Osteoblast (primary cell): ENCODE data around the gene CDC37L1. TPM values are rescaled to one million over a fixed set of nuclear protein-coding genes. Genes with fewer than 3 reads are reported as not detected.
"Not testable (repeated sequence)": the region's sequence is repeated elsewhere in the genome, so short reads cannot be mapped to it uniquely, and the experiment has no call there.

Experiments
- DNase-seq: peaks from one replicate; pipeline ENCODE4 v3.0.0; 2011; ENCODE audit warnings: low spot score, mixed read lengths; ENCODE audit not compliant: insufficient read length; ENCODE audit errors: missing footprints
- H2AFZ ChIP-seq: 2 replicates; pipeline ENCODE4 v1.6.0; 2011; ENCODE audit warnings: mild to moderate bottlenecking, low read length
- H3K27ac ChIP-seq: 2 replicates; pipeline ENCODE4 v1.5.1; 2011; ENCODE audit warnings: mild to moderate bottlenecking, low read depth, low read length, moderate library complexity
- H3K27me3 ChIP-seq: 2 replicates; pipeline ENCODE4 v1.6.0; 2012; ENCODE audit warnings: mild to moderate bottlenecking, control low read depth, inconsistent platforms, low read length, moderate library complexity; ENCODE audit not compliant: insufficient read depth
- H3K36me3 ChIP-seq: 2 replicates; pipeline ENCODE4 v1.5.1; 2011; ENCODE audit warnings: mild to moderate bottlenecking, low read length, control low read depth, moderate library complexity; ENCODE audit not compliant: insufficient read depth
- H3K4me1 ChIP-seq: 2 replicates; pipeline ENCODE4 v1.5.1; 2011; ENCODE audit warnings: mild to moderate bottlenecking, low read length, control low read depth, moderate library complexity; ENCODE audit not compliant: insufficient read depth
- H3K4me2 ChIP-seq: 2 replicates; pipeline ENCODE4 v1.6.0; 2011; ENCODE audit warnings: mild to moderate bottlenecking, low read length; ENCODE audit not compliant: insufficient read depth
- H3K4me3 ChIP-seq: fragments of 200-600 bp; sonication (generic); 3 replicates; pipeline ENCODE4 v1.5.1; 2012; ENCODE audit warnings: mild to moderate bottlenecking, low read length, inconsistent platforms; ENCODE audit not compliant: insufficient read depth
- H3K79me2 ChIP-seq: 2 replicates; pipeline ENCODE4 v1.6.0; 2012; ENCODE audit warnings: mild to moderate bottlenecking, low read length, control low read depth, inconsistent platforms; ENCODE audit not compliant: insufficient read depth
- H3K9me3 ChIP-seq: 2 replicates; pipeline ENCODE4 v1.5.1; 2011; ENCODE audit warnings: low read depth, low read length, control low read depth
- H4K20me1 ChIP-seq: 2 replicates; pipeline ENCODE4 v1.6.0; 2012; ENCODE audit warnings: mild to moderate bottlenecking, low read length, control low read depth; ENCODE audit not compliant: insufficient read depth
- CTCF ChIP-seq: IDR thresholded peaks from 2 replicates; pipeline ENCODE4 v1.5.1; 2011; ENCODE audit warnings: mild to moderate bottlenecking, low read depth, low read length, moderate library complexity; ENCODE audit errors: extremely low read depth
- total RNA-seq: library from RNA; depleted of rRNA; stranded (reverse); fragments of >200 nt; gene quantifications from 2 replicates; pipeline ENCODE4 v1.2.3, GENCODE V29; 2012

Gene CDC37L1
- total RNA-seq, 1 donor = 29.3 TPM

DNA sequence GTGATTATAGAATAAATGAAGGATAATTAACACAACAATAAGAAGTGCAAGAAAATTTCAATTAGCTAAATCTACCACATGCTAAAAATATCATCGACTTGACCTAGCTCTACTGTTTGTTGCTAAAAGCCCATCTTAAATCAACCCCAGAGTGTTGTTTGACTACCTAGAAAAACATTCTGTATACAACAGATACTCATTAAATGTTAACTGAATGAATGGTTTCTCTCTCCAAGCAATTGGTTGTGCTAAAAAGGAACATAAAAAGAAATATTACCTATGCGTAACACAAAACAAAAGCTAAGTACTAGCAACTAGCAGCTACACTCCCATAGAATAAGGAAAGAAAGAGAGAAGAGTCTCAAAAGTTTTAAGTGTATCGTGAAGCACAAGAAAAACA lies 22.7 kb upstream of the CDC37L1 start:
- H3K79me2 ChIP-seq = no peaks in the 10 kb centered on the region
- H3K4me2 ChIP-seq = no peak overlapping the region
- H2AFZ ChIP-seq = no peak overlapping the region
- H3K9me3 ChIP-seq = no peaks in the 10 kb centered on the region
- TF ChIP-seq CTCF = no peak
- no peaks in the 10 kb centered on the region for H4K20me1 ChIP-seq
- peaks cover 7% of the 10 kb centered on the region for H3K4me1 ChIP-seq
- no peak overlapping the region for H3K4me3 ChIP-seq
- no peaks in the 10 kb centered on the region for H3K27me3 ChIP-seq
- H3K36me3 ChIP-seq = no peaks in the 10 kb centered on the region
- no peak overlapping the region for H3K27ac ChIP-seq
- DNase-seq = no peak

DNA sequence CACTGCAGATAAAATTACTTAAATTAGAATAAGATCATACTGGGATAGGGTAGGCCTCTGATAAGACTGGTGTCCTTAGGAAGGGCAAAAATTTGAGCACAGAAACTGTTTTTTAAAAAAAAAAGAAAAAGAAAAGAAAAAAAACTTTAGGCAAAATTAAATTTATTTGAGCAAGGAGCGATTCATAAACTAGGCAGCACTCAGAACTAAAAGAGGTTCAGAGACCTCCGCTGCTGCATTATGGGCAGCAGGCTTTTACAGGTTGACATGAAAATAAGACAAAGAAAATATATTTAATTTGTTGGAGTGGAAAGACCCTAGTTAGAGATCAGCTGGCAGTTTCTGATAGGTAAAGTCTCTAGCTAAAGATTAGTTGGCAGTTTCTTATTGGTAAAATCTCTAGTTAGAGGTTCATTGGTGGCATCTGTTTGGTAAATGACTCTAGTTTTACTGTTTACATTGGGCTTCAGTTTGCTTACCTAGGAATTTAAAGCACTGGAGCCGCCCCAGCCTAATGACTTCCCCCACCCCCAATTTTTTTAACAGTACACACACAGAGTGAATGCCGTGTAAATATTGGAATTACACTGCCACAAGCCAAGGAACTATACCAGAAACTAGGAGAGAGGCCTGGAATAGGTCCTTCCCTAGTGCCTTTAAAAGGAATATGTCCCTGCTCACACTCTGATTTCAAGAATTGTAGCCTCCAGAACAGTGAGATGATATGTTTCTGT lies 21.8 kb upstream of the CDC37L1 start:
- Histone ChIP-seq H3K4me3 (no peak overlapping the region), H3K36me3 (no peaks in the 10 kb centered on the region), H4K20me1 (no peaks in the 10 kb centered on the region), H3K27me3 (no peaks in the 10 kb centered on the region), H3K79me2 (peaks cover 2% of the 10 kb centered on the region), H2AFZ (no peak overlapping the region), H3K4me1 (peaks cover 13% of the 10 kb centered on the region), H3K27ac (no peak overlapping the region), H3K4me2 (no peak overlapping the region), H3K9me3 (no peaks in the 10 kb centered on the region)
- DNase-seq = no peak
- no peak for TF ChIP-seq CTCF

DNA sequence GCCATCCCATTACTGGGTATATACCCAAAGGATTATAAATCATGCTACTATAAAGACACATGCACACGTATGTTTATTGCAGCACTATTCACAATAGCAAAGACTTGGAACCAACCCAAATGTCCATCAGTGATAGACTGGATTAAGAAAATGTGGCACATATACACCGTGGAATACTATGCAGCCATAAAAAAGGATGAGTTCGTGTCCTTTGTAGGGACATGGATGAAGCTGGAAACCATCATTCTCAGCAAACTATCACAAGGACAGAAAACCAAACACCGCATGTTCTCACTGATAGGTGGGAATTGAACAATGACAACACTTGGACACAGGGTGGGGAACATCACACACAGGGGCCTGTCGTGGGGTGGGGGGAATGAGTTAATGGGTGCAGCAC lies 18.7 kb upstream of the CDC37L1 start:
- H3K4me2 ChIP-seq, H3K27me3 ChIP-seq, DNase-seq, H3K4me3 ChIP-seq, H2AFZ ChIP-seq, H3K27ac ChIP-seq, H3K36me3 ChIP-seq, H4K20me1 ChIP-seq, H3K79me2 ChIP-seq, H3K9me3 ChIP-seq: not testable (repeated sequence)
- H3K4me1 ChIP-seq = peaks cover 32% of the 10 kb centered on the region

GRCh38 chr9:4661165-4661564 lies 18.2 kb upstream of the CDC37L1 start:
- Histone ChIP-seq H4K20me1 (no peaks in the 10 kb centered on the region), H3K4me3 (no peak overlapping the region), H3K79me2 (peaks cover 6% of the 10 kb centered on the region), H3K4me2 (peak overlapping the region; percentile 97), H3K36me3 (no peaks in the 10 kb centered on the region), H3K4me1 (peaks cover 37% of the 10 kb centered on the region), H3K27me3 (no peaks in the 10 kb centered on the region), H3K27ac (peak overlapping the region; percentile 19), H3K9me3 (no peaks in the 10 kb centered on the region), H2AFZ (no peak overlapping the region)
- TF ChIP-seq CTCF = no peak
- peak; percentile 81 for DNase-seq
